IPS DF 4.7 (cell line): ENCODE data around the gene PLCH2.
"Not testable (repeated sequence)": the region's sequence is repeated elsewhere in the genome, so short reads cannot be mapped to it uniquely, and the experiment has no call there.

Source experiments
- DNase-seq: peaks from one replicate; pipeline ENCODE4 v3.0.0-alpha.2; 2013; ENCODE audit warnings: low spot score; ENCODE audit errors: extremely low read depth

The PLCH2 gene

DNA sequence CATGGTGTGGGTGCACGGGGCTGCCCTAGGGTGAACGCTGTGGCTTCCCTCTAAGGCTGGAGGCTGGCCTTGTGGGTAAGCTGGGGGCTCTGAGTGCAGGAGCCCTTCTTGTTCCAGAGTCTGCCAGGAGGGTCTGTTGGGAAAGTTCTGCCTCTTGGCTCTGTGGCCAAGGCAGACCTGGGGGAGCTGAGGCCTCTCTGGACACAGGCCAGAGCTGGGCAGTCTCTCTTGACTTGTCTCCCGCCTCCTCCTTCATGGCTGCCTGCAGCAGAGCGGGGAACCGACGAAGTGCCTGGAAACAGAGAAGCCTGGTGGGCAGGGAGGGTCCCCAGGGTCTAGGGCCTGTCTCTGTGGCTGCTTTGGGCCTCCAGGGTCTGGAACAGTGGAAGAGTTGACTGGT, 33.4 kb upstream of the PLCH2 start:
- DNase-seq = no peak

DNA sequence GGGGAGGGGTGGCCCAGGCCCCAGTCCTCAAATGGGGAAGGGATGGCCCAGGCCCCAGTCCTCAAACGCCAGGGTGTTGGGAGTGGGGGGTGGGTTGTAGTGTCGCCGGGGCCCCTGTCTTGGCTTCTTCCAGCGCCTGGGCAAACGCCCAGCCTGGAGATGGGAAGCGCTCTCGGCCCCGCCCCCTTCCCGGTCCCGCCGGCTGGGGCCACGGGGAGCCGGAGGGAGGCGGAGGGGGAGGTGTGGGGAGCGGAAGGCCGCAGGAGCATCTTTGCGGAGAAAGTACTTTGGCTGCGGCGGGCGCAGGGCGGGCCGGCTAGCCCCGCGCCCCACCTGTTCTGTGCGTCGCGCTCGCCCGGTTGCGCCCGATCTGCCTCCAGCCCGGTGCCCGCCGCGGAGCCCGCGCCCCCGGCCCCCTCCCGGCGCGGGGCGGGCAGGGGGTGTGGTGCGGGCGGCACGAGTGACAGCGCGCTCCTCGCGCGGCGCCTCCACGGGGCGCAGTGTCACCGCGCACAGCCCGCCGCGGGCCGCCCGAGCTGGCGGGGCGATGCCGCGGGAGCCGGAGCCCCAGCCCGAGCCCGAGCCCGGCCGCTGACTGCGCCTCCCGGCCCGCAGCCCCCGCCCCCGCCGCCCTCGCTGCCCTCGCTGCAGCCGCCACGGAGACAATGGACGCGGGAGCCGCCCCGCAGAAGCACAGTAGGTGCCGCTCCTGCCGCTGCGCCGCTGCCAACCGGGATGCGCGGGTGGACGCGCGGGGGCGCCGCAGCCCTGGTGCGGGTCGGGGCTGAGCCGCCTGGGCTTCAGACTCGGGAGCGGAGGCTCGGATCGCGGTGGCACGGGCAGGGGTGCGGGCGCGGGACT, 32.6 kb upstream of the PLCH2 start:
- DNase-seq = no peak

DNA sequence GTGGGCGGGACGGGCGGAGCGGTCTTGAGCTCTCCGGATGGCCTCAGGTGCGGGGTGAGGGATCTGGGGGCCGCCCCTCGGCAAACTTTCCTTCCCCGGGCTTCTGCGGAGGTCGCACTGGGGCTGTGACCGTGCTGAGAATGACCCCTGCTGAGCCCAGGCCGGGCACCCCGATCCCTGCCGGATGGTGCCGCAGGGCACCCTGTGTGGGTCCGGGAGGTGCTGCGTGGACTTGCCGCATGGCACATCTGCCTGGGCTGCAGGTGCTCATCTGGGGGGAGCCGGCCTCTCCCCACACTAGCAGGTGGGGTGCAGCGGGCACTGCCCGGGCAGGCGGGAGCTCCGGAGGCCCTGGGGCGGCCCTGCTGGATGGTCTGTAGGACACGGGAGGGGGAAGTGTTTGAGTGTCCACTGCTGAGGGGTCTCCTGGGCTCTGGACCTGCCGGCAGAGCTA, 31.9 kb upstream of the PLCH2 start:
- no peak for DNase-seq

DNA sequence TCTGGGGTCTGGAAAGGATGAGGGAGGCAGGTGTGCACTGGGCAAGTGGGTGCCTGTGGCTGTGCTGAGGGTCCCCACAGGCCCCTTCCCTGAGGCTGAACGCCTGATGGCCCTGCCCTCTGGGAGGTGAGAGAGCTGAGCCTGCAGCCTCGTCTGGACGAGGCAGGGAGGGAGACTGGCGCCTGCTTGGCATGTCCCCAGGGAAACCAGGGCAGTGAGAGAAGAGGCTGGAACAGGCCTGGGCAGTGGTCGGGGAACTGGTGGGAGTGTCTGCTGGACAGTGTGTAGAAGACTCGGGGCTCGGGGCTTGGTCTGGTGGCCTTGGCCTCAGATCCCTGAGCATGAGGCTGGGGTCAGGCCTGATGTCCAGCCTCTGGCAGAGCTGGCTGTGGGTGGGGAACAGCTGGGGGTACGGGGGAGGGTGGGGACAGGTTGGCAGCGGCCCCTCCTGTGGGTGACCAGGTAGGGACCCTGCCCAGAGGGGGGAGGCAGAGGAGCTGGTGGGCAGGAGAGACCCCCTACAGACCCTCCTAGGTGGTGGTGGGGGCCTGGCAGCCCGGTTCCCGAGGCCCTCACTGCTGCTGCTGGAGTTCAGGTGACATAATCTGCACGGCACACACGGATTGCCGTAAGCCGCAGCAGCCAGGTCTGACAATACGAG, 30.8 kb upstream of the PLCH2 start:
- DNase-seq = no peak

DNA sequence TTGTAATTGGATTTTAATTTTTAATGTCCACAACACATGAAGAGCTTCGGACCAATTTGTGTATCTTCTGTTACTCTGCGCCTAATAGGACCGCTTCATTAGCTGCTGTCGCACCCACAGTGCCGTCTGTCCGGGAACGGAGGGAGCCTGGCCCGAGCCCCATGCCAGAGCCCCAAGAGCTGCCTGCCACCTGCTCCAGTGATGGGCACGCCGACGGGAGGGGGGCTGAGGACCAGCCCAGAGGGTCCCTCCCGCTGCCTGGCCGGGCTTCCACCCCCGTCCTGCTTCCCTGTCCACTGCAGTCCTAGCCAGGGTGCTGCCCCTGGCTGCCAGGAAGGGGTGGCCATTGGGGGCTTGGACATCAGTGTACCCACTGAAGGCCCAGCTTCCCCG, 30.3 kb upstream of the PLCH2 start:
- no peak for DNase-seq

DNA sequence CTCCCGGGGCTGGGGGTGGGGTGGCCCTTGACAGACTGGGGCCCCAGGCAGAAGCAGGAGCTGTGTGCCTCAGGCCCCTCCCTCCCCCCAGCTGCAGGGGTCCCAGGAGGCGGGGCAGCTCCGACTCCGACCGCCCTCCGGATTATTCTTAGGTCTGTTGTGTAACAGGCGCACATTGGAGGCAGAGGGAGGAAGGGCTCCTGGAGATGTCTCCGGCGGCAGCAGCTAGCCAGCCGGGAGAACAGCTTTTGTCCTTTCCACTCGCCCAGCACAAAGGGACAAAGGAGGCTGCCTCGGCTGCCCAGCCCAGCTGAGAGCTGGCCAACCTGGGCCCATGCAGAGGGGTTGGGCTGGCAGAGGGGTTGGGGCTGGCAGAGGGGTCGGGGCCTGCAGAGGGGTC, 29.7 kb upstream of the PLCH2 start:
- no peak for DNase-seq

DNA sequence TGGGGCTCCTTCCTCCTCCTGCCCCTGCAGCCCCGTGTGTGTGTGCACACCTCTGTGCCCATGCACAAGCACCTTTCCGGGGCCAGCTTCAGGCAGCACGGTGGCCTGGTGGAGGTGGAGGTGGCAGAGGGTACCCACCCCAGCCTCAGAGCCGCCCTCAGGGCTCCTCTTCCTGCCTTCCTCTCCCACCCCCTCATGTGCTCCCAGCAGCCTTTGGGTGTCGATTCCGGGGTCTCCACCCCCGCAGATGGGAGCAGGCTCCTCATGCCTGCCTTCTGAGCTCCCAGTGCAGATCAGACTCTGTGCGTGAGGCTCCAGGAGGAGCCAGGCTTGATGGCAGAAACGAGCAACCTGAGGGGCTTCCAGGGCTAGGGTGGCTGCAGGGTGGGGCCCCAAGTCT, 29.2 kb upstream of the PLCH2 start:
- DNase-seq = no peak

DNA sequence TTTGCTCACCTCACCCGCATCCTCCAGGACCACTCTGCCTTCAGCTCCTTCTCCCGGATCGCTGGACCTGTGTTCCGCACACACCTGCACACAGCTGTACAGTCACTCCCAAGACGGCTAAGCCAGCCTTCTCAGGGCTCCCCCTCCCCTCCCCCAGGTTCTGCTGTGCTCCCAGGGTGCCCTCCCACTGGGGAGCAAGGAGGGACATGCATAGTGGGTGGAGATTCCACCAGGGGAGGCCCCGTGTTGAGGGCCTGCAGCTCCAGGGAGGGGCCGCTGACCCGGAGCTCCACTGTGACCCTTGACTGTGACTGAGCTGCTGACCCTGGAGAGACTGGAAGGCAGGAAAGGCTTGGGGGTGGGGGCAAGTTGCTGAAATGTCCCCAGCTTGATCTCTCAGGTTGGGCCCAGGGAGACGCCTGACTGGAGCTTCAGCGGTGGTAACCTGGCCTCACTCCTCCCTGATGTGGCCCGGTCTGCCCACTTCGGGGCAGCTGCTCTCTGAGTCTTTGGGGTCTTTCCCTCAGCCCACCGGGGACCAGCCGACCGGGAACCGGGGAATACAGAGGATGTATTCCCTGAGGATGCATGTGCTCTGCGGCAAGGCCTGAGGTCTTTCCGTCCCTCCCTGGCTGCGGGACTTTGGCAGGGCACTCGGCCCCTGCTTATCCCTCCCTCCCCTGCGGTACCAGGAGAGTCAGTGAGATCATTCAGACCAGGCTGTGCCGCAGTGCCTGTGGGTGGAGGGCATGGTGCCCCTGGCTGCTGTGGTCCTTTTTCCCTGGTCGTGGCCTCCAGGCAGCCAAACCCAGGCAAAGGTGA, 28.6 kb upstream of the PLCH2 start:
- no peak for DNase-seq

DNA sequence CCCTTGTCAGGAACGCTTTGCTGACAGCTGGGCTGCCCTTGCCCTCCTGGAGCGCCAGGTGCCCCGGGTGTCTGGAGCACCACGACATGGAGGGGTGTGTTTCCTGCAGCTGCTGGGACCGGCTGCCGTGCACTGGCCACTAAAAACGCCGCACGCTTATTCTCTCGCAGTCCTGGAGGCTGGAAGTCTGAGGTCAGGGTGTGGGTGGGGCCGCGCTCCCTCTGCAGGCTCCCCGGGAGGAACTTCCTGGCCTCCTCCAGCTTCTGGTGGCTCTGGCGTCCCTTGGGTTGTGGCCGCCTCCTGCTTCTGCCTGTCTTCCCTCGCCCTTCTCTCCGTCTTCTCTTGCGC, 28.0 kb upstream of the PLCH2 start:
- no peak for DNase-seq

DNA sequence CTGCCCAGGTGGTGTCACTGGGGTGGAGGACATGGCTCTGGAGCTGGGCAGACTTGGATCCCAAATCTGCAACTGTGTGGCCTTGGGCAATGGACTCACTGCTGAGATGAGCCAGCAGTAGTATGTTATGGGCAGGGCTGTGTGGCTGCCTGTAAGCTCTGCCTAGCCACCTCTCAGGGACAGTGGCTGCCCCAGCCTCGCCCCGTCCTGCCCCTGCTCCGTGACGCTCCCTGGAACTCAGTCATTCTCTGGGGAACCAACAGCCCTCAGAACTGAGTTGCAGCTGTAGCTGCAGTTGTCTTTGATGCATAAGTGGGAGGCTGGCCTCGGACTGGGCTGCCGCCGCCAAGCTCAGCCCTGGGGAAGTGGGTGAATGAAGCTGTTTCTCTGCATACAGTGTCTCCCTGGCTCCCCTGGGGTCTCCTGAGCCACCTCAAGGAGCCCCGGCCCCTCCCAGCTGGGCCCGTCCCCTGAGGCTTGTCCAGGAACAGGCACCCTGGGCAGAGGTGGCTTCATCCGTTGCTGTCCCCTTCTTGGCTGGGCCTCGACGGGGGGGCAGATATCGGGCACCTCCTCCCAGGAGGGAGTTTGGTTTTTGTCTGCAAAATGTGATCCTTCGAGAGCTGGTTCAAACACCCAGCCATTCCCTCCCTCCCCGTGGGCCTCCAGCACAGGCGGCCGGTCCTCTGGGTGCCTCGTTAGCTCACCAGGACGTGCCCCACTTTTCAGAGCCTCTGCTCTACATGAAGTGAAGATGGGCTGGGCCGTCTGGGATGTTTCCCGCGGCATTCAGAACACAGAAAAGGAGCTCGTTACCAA, 26.2 kb upstream of the PLCH2 start:
- no peak for DNase-seq

DNA sequence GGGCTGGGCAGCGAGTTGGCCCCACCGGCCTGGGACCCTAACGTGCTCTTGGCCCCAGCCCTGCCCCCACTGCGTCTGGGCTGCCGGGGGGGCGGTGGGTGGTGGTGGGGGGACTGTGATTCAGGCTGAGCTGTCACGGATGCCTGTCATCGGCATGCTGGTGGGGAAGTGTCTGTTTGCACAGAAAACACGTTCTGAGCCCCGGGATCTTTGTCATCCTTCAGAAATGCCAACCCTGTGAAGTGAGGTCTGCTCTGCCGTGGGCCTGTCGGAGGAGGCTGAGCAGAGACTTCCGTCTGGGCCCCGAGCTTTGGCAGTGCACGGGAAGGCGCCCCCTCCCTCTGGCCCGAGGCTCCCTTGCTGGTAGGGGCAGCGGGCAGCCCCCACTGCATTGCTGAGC, 24.3 kb upstream of the PLCH2 start:
- no peak for DNase-seq

DNA sequence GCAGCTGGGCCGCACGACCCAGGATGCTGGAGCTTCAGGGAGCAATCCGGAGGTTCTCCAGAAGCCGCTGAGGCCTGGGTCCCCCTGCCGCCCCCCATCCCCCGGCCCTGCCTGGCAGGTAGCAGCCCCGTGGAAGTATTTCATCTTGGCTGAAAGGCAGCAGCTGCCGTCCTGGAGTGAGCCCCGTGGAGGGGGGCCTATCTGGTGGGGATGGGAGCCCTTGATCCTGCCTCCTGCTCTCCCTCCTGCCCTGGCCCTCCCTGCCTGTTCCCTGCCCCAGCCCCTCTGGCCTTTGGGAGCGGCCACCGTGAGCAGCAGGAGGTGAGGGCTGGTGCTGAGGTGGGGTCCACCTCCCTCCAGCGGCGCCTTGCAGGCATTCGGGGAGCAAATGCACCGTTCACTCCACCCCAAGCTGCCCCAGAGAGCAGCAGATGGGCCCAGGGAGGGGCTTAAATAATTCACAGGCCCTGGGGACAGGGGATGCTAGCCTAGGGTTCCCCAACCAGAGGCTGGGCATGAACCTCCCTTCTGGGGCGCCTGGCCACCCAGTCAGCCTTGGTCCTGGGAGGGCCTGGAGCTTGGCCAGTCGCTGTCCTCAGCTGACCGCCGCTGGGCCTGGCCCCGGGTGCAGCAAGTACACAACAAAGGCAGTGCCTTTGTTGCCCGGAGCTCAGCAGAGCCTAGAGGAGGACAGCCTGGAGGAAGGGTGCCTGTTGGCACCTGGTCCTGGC, 23.7 kb upstream of the PLCH2 start:
- no peak for DNase-seq

DNA sequence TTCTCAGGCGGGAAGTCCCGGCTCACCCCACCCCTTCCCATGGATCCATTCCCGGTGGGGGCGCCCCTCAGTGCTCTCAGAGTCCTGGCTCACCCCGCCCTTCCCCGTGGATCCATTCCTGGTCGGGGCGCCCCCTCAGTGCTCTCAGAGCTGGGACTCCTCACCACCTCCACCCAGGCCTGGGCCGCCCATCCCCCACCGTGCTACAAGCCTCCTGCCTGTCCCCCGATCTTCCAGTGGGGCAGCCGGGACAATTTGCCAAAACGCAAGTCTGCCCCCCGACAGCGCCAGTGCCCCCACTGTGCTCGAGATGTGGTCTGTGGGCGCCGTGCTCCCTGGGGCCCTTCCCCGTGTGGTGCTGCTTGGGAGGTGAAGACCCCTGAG, 23.2 kb upstream of the PLCH2 start:
- DNase-seq = no peak

DNA sequence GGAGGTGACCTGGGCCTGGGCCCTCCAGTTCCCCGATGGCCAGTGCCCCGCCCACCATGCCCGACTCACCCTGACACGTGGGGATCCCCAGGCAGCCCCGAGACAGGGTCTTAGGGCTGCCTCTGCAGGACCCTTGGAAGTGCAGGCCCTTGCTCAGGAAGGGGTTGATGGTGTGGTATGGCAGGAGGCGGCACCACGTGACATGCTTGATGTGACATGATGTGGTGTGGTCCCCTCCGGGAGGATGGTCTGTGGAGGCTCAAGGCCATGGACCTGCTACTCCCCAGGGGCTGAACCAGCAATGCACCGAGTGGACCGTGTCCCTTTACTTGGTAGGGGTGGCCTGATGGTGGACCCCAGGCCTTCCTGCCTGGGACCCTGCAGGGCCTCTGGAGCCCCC, 21.9 kb upstream of the PLCH2 start:
- no peak for DNase-seq

DNA sequence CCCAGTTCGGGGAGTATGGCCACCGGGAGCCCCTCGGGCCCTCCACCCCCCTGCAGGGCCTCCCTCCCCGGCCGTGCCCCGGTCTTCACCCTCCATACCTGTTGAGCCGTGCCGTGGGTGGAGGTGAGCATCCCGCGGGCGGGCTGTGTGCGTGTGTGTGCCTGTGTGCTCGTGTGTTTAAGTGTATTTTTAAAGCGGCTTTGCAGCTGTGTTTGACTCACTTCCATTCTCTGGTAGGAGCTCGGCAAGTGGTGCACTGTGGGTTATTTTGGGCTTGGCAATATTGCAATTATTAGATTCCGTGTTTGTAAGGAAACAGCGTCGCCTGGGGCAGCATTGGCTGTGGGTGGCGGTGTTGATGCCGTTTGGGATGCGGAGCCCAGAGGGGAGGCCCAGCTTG, 20.3 kb upstream of the PLCH2 start:
- DNase-seq = no peak

DNA sequence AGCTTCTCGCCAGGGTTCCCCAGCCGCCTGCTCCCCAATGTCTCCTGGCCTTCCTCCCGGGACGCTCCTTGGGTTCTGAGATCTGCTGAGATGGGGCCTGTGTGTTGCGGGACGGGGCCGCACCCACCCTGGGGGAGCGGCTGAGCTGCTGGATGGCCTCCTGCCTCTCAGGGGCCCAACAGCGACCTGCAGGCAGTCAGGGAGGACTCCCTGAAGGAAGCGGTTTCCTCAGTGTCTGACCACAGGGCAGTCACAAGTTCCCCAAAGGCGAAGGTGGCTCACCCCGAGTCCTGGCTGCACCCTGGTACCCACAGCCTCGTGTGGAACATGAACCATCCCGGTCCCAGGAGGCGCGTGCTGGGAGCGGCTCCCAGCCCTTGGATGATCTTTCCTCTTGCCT, 18.6 kb upstream of the PLCH2 start:
- DNase-seq = no peak

DNA sequence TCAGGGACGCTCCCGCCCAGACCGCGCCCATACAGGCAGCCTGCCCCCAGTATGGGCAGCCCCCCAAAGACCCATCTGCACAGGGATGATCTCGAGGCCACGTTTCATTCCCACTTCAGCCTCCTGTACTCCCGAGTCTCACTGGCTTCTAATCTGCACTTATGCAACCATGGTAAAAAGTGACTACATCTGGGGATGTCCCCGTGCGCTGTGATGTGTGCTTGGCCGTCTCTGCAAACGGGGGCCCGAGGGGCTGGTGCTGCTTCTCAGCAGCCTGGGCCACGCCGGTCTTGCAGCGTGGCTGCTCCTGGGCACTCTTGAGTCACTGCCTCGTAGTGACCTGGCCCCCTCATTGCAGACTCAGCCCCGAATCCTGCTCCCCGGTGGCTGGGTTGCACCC, 17.4 kb upstream of the PLCH2 start:
- no peak for DNase-seq

DNA sequence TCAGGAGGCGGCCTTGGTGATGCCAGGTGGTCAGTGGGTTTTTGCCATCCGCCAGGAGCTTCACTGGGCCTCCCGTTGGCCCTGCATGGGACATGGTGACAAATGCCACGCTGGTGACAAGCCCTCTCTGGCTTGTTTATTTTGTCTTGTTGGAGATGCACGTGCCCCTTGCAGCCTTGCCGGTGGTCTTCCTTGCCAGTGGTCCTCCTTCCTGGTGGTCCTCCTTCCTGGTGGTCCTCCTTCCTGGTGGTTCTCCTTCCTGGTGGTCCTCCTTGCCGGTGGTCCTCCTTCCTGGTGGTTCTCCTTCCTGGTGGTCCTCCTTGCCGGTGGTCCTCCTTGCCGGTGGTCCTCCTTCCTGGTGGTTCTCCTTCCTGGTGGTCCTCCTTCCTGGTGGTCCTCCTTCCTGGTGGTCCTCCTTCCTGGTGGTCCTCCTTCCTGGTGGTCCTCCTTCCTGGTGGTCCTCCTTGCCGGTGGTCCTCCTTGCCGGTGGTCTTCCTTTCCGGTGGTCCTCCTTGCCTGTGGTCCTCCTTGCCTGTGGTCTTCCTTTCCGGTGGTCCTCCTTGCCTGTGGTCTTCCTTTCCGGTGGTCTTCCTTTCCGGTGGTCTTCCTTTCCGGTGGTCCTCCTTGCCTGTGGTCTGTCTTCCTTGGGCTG, 16.9 kb upstream of the PLCH2 start:
- not testable (repeated sequence) for DNase-seq

DNA sequence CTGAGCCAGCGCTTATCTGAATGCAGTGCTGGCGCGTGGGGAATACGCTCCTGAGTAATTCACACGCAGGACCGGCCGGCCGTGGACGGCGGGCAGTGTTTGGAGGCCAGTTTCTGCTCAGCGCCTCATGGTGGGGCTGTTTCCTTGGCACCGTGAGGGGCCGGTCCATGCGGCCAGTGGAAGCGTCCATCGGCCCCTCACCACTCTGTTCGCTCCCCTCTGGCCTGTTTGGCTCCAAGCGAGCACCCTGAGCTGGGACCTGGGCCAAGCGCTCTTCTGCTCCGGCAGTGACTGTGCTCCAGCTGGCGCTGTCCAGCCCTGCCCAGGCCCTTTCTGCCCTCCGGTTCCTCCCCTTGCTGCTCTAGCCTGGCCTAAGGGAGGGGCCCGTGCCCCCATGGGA, 16.3 kb upstream of the PLCH2 start:
- DNase-seq = no peak

DNA sequence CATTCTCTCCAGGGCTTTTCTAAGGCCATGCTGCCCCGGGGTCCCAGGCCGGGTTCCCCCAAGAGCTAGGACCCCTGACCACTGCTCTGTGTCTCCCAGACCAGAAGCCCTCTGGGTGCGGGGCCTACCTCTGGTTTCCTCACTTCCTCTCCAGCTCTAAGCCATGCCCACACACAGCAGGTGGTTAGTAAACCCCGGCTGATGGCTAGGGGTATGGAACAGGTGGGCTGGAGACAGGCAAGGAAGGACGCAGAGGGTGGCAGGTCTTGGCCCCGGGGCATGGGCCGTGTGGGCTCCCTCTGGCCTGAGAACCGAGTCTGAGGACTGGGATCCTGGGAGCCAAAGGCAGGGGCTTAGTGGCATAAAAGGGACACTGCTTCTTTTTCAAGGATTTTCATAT, 15.9 kb upstream of the PLCH2 start:
- DNase-seq = no peak
